ENCODE results near the gene RIN3. TPM values are rescaled to one million over a fixed set of nuclear protein-coding genes. Genes with fewer than 3 reads are reported as not detected.
"Not testable (repeated sequence)": the region's sequence is repeated elsewhere in the genome, so short reads cannot be mapped to it uniquely, and the experiment has no call there.

RIN3 gene
- total RNA-seq, 1 experiment from 2014 or later = 0.55 TPM

- Histone ChIP-seq H3K27me3 (replicated peaks) (no peaks in the 10 kb centered on the region), H3K36me3 (no peaks in the 10 kb centered on the region), H3K9me3 (replicated peaks) (no peaks in the 10 kb centered on the region), H3K4me1 (replicated peaks) (no peaks in the 10 kb centered on the region), H3K4me3 (no peak overlapping the region), H3K27ac (no peak overlapping the region)
- DNase-seq (ENCODE audit: low read depth in 1 of 2, low spot score in 2 of 2) = no peak
These were observed 6.8 kb downstream of the RIN3 start for GRCh38 chr14:92520102-92521057.

GRCh38 chr14:92521058-92521415 is 7.5 kb downstream of the RIN3 start:
- no peaks in the 10 kb centered on the region for H3K27me3 ChIP-seq (replicated peaks)
- DNase-seq (ENCODE audit: low read depth in 1 of 2, low spot score in 2 of 2) = no peak
- no peaks in the 10 kb centered on the region for H3K36me3 ChIP-seq
- no peak overlapping the region for H3K27ac ChIP-seq
- H3K4me3 ChIP-seq = no peak overlapping the region
- H3K4me1 ChIP-seq (replicated peaks) = no peaks in the 10 kb centered on the region
- no peaks in the 10 kb centered on the region for H3K9me3 ChIP-seq (replicated peaks)

- no peaks in the 10 kb centered on the region for H3K9me3 ChIP-seq (replicated peaks)
- no peaks in the 10 kb centered on the region for H3K36me3 ChIP-seq
- H3K4me3 ChIP-seq = no peak overlapping the region
- no peak for DNase-seq (ENCODE audit: low read depth in 1 of 2, low spot score in 2 of 2)
- H3K4me1 ChIP-seq (replicated peaks) = peaks cover 10% of the 10 kb centered on the region
- no peak overlapping the region for H3K27ac ChIP-seq
- no peaks in the 10 kb centered on the region for H3K27me3 ChIP-seq (replicated peaks)
These were observed 10.2 kb downstream of the RIN3 start for GRCh38 chr14:92523752-92524151.

- DNase-seq (ENCODE audit: low read depth in 1 of 2, low spot score in 2 of 2) = no peak
- Histone ChIP-seq H3K27ac (no peak overlapping the region), H3K27me3 (replicated peaks) (no peaks in the 10 kb centered on the region), H3K4me3 (no peak overlapping the region), H3K36me3 (no peaks in the 10 kb centered on the region), H3K4me1 (replicated peaks) (peaks cover 10% of the 10 kb centered on the region), H3K9me3 (replicated peaks) (no peaks in the 10 kb centered on the region)
These were observed 11.1 kb downstream of the RIN3 start for GRCh38 chr14:92524602-92525185.

GRCh38 chr14:92525322-92526095 is 11.9 kb downstream of the RIN3 start:
- Histone ChIP-seq H3K4me1 (replicated peaks) (peaks cover 10% of the 10 kb centered on the region), H3K36me3 (no peaks in the 10 kb centered on the region), H3K4me3 (no peak overlapping the region), H3K27me3 (replicated peaks) (no peaks in the 10 kb centered on the region), H3K27ac (no peak overlapping the region), H3K9me3 (replicated peaks) (no peaks in the 10 kb centered on the region)
- no peak for DNase-seq (ENCODE audit: low read depth in 1 of 2, low spot score in 2 of 2)

GRCh38 chr14:92527721-92528120 is 14.1 kb downstream of the RIN3 start:
- DNase-seq (ENCODE audit: low read depth in 1 of 2, low spot score in 2 of 2) = peak in 1 of 2 experiments; percentile 15
- Histone ChIP-seq H3K27ac (no peak overlapping the region), H3K4me3 (no peak overlapping the region), H3K9me3 (replicated peaks) (no peaks in the 10 kb centered on the region), H3K27me3 (replicated peaks) (no peaks in the 10 kb centered on the region), H3K36me3 (no peaks in the 10 kb centered on the region), H3K4me1 (replicated peaks) (peaks cover 10% of the 10 kb centered on the region)

GRCh38 chr14:92528486-92529100 is 15.0 kb downstream of the RIN3 start:
- no peaks in the 10 kb centered on the region for H3K9me3 ChIP-seq (replicated peaks)
- H3K4me1 ChIP-seq (replicated peaks) = peaks cover 10% of the 10 kb centered on the region
- H3K27me3 ChIP-seq (replicated peaks) = no peaks in the 10 kb centered on the region
- no peak for DNase-seq (ENCODE audit: low read depth in 1 of 2, low spot score in 2 of 2)
- H3K36me3 ChIP-seq = no peaks in the 10 kb centered on the region
- H3K27ac ChIP-seq = no peak overlapping the region
- H3K4me3 ChIP-seq = no peak overlapping the region

GRCh38 chr14:92529903-92530302 is 16.3 kb downstream of the RIN3 start:
- Histone ChIP-seq H3K27ac (no peak overlapping the region), H3K4me1 (replicated peaks) (peaks cover 10% of the 10 kb centered on the region), H3K4me3 (no peak overlapping the region), H3K36me3 (no peaks in the 10 kb centered on the region), H3K9me3 (replicated peaks) (no peaks in the 10 kb centered on the region), H3K27me3 (replicated peaks) (no peaks in the 10 kb centered on the region)
- no peak for DNase-seq (ENCODE audit: low read depth in 1 of 2, low spot score in 2 of 2)

GRCh38 chr14:92531106-92531873 is 17.7 kb downstream of the RIN3 start:
- Histone ChIP-seq H3K36me3 (no peaks in the 10 kb centered on the region), H3K4me1 (replicated peaks) (peaks cover 14% of the 10 kb centered on the region), H3K4me3 (no peak overlapping the region), H3K27me3 (replicated peaks) (no peaks in the 10 kb centered on the region), H3K27ac (no peak overlapping the region), H3K9me3 (replicated peaks) (no peaks in the 10 kb centered on the region)
- no peak for DNase-seq (ENCODE audit: low read depth in 1 of 2, low spot score in 2 of 2)

GRCh38 chr14:92532490-92533163 is 19.0 kb downstream of the RIN3 start:
- no peak overlapping the region for H3K27ac ChIP-seq
- H3K36me3 ChIP-seq = no peaks in the 10 kb centered on the region
- DNase-seq (ENCODE audit: low read depth in 1 of 2, low spot score in 2 of 2) = no peak
- no peak overlapping the region for H3K4me3 ChIP-seq
- H3K27me3 ChIP-seq (replicated peaks) = no peaks in the 10 kb centered on the region
- peaks cover 16% of the 10 kb centered on the region for H3K4me1 ChIP-seq (replicated peaks)
- no peaks in the 10 kb centered on the region for H3K9me3 ChIP-seq (replicated peaks)

- Histone ChIP-seq H3K9me3 (replicated peaks) (no peaks in the 10 kb centered on the region), H3K27me3 (replicated peaks) (no peaks in the 10 kb centered on the region), H3K4me1 (replicated peaks) (peaks cover 13% of the 10 kb centered on the region), H3K4me3 (no peak overlapping the region), H3K36me3 (no peaks in the 10 kb centered on the region), H3K27ac (no peak overlapping the region)
- DNase-seq (ENCODE audit: low read depth in 1 of 2, low spot score in 2 of 2) = no peak
These were observed 21.5 kb downstream of the RIN3 start for GRCh38 chr14:92534932-92535643.

- H3K9me3 ChIP-seq (replicated peaks); H3K36me3 ChIP-seq; H3K27ac ChIP-seq; H3K27me3 ChIP-seq (replicated peaks); H3K4me3 ChIP-seq: not testable (repeated sequence)
- H3K4me1 ChIP-seq (replicated peaks) = peaks cover 22% of the 10 kb centered on the region
- DNase-seq (ENCODE audit: low read depth in 1 of 2, low spot score in 2 of 2) = peak; percentile 34 to 57
These were observed 22.6 kb downstream of the RIN3 start for GRCh38 chr14:92536231-92536630.
